GM12864 (cell line): ENCODE results near the gene BICD1.
A peak's percentile ranks its signal among the peaks of the same experiment; 100 is the strongest.

Experiments
- DNase-seq: peaks from one replicate; pipeline ENCODE4 v3.0.0-alpha.2; 2011; ENCODE audit warnings: low read depth
- H3K4me3 ChIP-seq: 2 replicates; pipeline ENCODE4 v1.5.1; 2011; ENCODE audit warnings: mild to moderate bottlenecking, low read depth, low read length, control low read depth
- CTCF ChIP-seq: IDR thresholded peaks from 2 replicates; pipeline ENCODE4 v1.5.1; 2011; ENCODE audit warnings: low read depth, mild to moderate bottlenecking, moderate library complexity, low read length, control low read depth, inconsistent platforms; ENCODE audit errors: missing control alignments

Gene BICD1

GRCh38 chr12:32110417-32110816 is 3.8 kb downstream of the BICD1 start:
- H3K4me3 ChIP-seq = no peak overlapping the region
- DNase-seq = no peak
- no peak for TF ChIP-seq CTCF

GRCh38 chr12:32110942-32111341 is 4.3 kb downstream of the BICD1 start:
- H3K4me3 ChIP-seq = no peak overlapping the region
- no peak for TF ChIP-seq CTCF
- DNase-seq = no peak

- H3K4me3 ChIP-seq = no peak overlapping the region
- DNase-seq = no peak
- no peak for TF ChIP-seq CTCF
Measured at GRCh38 chr12:32115404-32116104, 8.9 kb downstream of the BICD1 start.

- no peak for TF ChIP-seq CTCF
- no peak for DNase-seq
- no peak overlapping the region for H3K4me3 ChIP-seq
Measured at GRCh38 chr12:32116897-32117296, 10.2 kb downstream of the BICD1 start.

- H3K4me3 ChIP-seq = no peak overlapping the region
- no peak for DNase-seq
- no peak for TF ChIP-seq CTCF
Measured at GRCh38 chr12:32117316-32117715, 10.7 kb downstream of the BICD1 start.

GRCh38 chr12:32118806-32119205 is 12.2 kb downstream of the BICD1 start:
- TF ChIP-seq CTCF = no peak
- no peak for DNase-seq
- H3K4me3 ChIP-seq = no peak overlapping the region

GRCh38 chr12:32120419-32120818 is 13.8 kb downstream of the BICD1 start:
- no peak overlapping the region for H3K4me3 ChIP-seq
- no peak for TF ChIP-seq CTCF
- peak; percentile 24 for DNase-seq
